KBM-7 (cell line): Measurements from ENCODE around the gene CBX4.
A peak's percentile ranks its signal among the peaks of the same experiment; 100 is the strongest.

Source experiments
- DNase-seq: peaks from one replicate; pipeline ENCODE4 v3.0.0-alpha.2; 2015
- in situ Hi-C: fragments of 300-500 bp; cut with MboI; formaldehyde crosslinking; loops from 2 replicates; pipeline ENCODE4 v1.14.3; 2020; ENCODE audit warnings: low sequenced_read_pairs, low pct_unique_long_range_greater_than_20kb, mixed read lengths

The CBX4 gene

GRCh38 chr17:79839356-79840268 lies at the start of gene CBX4:
CBX4 (minus strand) TSS chr17:79839440; CDS start chr17:79839251, 189 bp downstream.
- peak; percentile 85 for DNase-seq
- in situ Hi-C loops: no loop called here

- in situ Hi-C loops: no loop called here
- no peak for DNase-seq
Observed at GRCh38 chr17:79888009-79888540, 48.8 kb upstream of the CBX4 start.

- in situ Hi-C loops: no loop called here
- DNase-seq: no peak
Observed at GRCh38 chr17:79887451-79887991, 48.3 kb upstream of the CBX4 start.

GRCh38 chr17:79883202-79883601 lies 44.0 kb upstream of the CBX4 start:
- no peak for DNase-seq

GRCh38 chr17:79878329-79878947 lies 39.2 kb upstream of the CBX4 start:
- in situ Hi-C loops: no loop called here
- no peak for DNase-seq

More at GRCh38 chr17:79883202-79883601, 44.0 kb upstream of the CBX4 start:
- in situ Hi-C loops: no loop called here

GRCh38 chr17:79877041-79877440 lies 37.8 kb upstream of the CBX4 start:
- in situ Hi-C loops: no loop called here
- no peak for DNase-seq

GRCh38 chr17:79875511-79875910 lies 36.3 kb upstream of the CBX4 start:
- in situ Hi-C loops: no loop called here
- no peak for DNase-seq

- peak; percentile 53 for DNase-seq
- in situ Hi-C loops: no loop called here
Observed at GRCh38 chr17:79874329-79874981, 35.2 kb upstream of the CBX4 start.

GRCh38 chr17:79873583-79873982 lies 34.3 kb upstream of the CBX4 start:
- in situ Hi-C loops: no loop called here
- DNase-seq: no peak

GRCh38 chr17:79872762-79873161 lies 33.5 kb upstream of the CBX4 start:
- in situ Hi-C loops: no loop called here
- peak; percentile 13 for DNase-seq

- DNase-seq: no peak
- in situ Hi-C loops: no loop called here
Observed at GRCh38 chr17:79871131-79871530, 31.9 kb upstream of the CBX4 start.

GRCh38 chr17:79870540-79870939 lies 31.3 kb upstream of the CBX4 start:
- in situ Hi-C loops: no loop called here
- DNase-seq: no peak

- in situ Hi-C loops: no loop called here
- DNase-seq: no peak
Observed at GRCh38 chr17:79866791-79867518, 27.7 kb upstream of the CBX4 start.

GRCh38 chr17:79865351-79866210 lies 26.3 kb upstream of the CBX4 start:
- in situ Hi-C loops: no loop called here
- DNase-seq: no peak

- in situ Hi-C loops: no loop called here
- DNase-seq: no peak
Observed at GRCh38 chr17:79864617-79865250, 25.5 kb upstream of the CBX4 start.

- DNase-seq: no peak
- in situ Hi-C loops: no loop called here
Observed at GRCh38 chr17:79864147-79864546, 24.9 kb upstream of the CBX4 start.

- in situ Hi-C loops: no loop called here
- no peak for DNase-seq
Observed at GRCh38 chr17:79862771-79863440, 23.7 kb upstream of the CBX4 start.
